Endothelial cell of umbilical vein (primary cell): Measurements from ENCODE around the gene IL17RD.

ENCODE experiments used
- EZH2 ChIP-seq: IDR thresholded peaks from 2 replicates; pipeline ENCODE4 v1.6.1; 2012; ENCODE audit warnings: borderline replicate concordance, low read depth, mild to moderate bottlenecking, moderate library complexity, low read length, inconsistent platforms; ENCODE audit not compliant: severe bottlenecking
- FOS ChIP-seq: IDR thresholded peaks from 2 replicates; pipeline ENCODE4 v1.6.1; 2011; ENCODE audit warnings: mild to moderate bottlenecking, low read length, moderate library complexity, borderline replicate concordance; ENCODE audit not compliant: insufficient read depth
- GATA2 ChIP-seq: IDR thresholded peaks from 2 replicates; pipeline ENCODE4 v1.7.0; 2011; ENCODE audit warnings: low read depth, mild to moderate bottlenecking, moderate library complexity, mixed read lengths, low read length; ENCODE audit not compliant: insufficient read length, insufficient read depth
- MYC ChIP-seq: IDR thresholded peaks from one replicate; pipeline ENCODE4 v1.6.1; 2011; ENCODE audit warnings: mild to moderate bottlenecking, low read depth, low read length
- POLR2A ChIP-seq: IDR thresholded peaks from 2 replicates; pipeline ENCODE4 v1.6.1; 2012; ENCODE audit warnings: low read depth, mild to moderate bottlenecking, control low read depth, low read length
- POLR2AphosphoS5 ChIP-seq: IDR thresholded peaks from 2 replicates; pipeline ENCODE4 v1.6.1; 2012; ENCODE audit warnings: low read depth, mild to moderate bottlenecking, control low read depth, low read length, moderate library complexity; ENCODE audit not compliant: insufficient read depth
- TF ChIP-seq, protein P1 (sequence below), 2 donors: IDR thresholded peaks; 1 replicate in 1 of 2; 2 replicates in 1 of 2; pipeline ENCODE4 v1.5.1; 2011; ENCODE audit warnings: low read length in 2 of 2, mild to moderate bottlenecking in 2 of 2, moderate library complexity in 2 of 2, control low read depth in 1 of 2, inconsistent platforms in 1 of 2, low read depth in 1 of 2; ENCODE audit not compliant: insufficient read depth in 1 of 2; ENCODE audit errors: extremely low read depth in 1 of 2
- TF ChIP-seq, protein P2 (sequence below): IDR thresholded peaks from 2 replicates; pipeline ENCODE4 v1.6.1; 2011; ENCODE audit not compliant: insufficient read depth, insufficient read length

DNA sequence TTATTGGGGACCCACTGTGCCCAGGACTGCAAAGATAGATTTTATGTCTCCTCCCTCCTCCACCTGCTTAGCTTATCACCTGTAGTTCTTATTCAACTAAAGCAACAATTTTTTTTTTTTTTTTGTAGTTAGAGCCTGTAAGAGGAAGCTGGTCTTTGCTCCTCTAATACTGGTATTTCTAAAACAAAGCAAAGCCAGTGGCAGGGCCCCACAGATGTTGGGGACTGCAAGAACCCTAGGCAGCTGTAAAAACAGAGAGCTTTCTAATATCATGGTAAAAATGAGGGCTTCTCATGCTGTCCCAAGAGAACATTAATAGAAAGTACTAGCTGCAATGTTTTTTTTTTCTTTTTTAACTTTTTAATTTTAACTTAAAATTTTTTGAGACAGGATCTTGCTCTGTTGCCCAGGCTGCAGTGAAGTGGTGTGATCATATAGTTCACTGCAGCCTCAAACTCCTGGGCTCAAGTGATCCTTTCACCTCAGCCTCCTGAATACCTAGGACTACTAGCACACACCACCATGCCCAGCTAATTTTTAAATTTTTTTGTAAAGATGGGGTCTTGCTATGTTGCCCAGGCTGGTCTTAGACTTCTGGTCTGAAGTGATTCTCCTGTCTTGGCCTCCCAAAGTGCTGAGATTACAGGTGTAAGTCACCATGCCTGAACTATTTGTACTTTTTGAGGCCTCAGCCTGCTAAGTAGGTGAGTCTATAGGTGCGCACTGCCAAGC, 77.6 kb downstream of the IL17RD start:
- TF ChIP-seq, protein P1, sequence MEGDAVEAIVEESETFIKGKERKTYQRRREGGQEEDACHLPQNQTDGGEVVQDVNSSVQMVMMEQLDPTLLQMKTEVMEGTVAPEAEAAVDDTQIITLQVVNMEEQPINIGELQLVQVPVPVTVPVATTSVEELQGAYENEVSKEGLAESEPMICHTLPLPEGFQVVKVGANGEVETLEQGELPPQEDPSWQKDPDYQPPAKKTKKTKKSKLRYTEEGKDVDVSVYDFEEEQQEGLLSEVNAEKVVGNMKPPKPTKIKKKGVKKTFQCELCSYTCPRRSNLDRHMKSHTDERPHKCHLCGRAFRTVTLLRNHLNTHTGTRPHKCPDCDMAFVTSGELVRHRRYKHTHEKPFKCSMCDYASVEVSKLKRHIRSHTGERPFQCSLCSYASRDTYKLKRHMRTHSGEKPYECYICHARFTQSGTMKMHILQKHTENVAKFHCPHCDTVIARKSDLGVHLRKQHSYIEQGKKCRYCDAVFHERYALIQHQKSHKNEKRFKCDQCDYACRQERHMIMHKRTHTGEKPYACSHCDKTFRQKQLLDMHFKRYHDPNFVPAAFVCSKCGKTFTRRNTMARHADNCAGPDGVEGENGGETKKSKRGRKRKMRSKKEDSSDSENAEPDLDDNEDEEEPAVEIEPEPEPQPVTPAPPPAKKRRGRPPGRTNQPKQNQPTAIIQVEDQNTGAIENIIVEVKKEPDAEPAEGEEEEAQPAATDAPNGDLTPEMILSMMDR (IDR thresholded peaks at IDR 0.05; ENCODE audit: extremely low read depth in 1 of 2, insufficient read depth in 1 of 2, low read depth in 1 of 2, low read length in 2 of 2): no peak
- TF ChIP-seq FOS (no peak), POLR2A (no peak), EZH2 (no peak), POLR2AphosphoS5 (no peak), MYC (no peak), GATA2 (no peak)
- TF ChIP-seq, protein P2, sequence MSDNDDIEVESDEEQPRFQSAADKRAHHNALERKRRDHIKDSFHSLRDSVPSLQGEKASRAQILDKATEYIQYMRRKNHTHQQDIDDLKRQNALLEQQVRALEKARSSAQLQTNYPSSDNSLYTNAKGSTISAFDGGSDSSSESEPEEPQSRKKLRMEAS: no peak
